Measurements from ENCODE around the gene ACP3.
"Not testable (repeated sequence)": the region's sequence is repeated elsewhere in the genome, so short reads cannot be mapped to it uniquely, and the experiment has no call there.

Gene ACP3

DNA sequence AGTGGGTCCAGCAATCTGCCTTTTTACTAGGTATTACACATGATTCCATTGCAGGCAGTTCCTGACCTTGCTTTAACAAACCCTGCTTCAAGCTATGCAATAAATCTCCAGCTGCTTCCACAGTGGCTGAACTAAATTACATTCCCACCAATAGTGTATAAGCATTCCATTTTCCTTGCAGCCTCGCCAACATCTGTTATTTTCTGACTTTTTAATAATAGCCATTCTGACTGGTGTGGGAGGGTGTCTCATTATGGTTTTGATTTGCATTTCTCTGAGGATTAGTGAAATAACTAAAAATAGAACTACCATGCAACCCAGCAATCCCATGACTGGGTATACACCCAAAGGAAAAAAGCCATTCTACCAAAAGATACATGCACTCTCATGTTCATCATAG is 63.7 kb downstream of the ACP3 start:
- TF ChIP-seq, protein P1, sequence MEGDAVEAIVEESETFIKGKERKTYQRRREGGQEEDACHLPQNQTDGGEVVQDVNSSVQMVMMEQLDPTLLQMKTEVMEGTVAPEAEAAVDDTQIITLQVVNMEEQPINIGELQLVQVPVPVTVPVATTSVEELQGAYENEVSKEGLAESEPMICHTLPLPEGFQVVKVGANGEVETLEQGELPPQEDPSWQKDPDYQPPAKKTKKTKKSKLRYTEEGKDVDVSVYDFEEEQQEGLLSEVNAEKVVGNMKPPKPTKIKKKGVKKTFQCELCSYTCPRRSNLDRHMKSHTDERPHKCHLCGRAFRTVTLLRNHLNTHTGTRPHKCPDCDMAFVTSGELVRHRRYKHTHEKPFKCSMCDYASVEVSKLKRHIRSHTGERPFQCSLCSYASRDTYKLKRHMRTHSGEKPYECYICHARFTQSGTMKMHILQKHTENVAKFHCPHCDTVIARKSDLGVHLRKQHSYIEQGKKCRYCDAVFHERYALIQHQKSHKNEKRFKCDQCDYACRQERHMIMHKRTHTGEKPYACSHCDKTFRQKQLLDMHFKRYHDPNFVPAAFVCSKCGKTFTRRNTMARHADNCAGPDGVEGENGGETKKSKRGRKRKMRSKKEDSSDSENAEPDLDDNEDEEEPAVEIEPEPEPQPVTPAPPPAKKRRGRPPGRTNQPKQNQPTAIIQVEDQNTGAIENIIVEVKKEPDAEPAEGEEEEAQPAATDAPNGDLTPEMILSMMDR (IDR thresholded peaks at IDR 0.05; ENCODE audit: borderline replicate concordance, insufficient read depth, low read depth, low read length): no peak

DNA sequence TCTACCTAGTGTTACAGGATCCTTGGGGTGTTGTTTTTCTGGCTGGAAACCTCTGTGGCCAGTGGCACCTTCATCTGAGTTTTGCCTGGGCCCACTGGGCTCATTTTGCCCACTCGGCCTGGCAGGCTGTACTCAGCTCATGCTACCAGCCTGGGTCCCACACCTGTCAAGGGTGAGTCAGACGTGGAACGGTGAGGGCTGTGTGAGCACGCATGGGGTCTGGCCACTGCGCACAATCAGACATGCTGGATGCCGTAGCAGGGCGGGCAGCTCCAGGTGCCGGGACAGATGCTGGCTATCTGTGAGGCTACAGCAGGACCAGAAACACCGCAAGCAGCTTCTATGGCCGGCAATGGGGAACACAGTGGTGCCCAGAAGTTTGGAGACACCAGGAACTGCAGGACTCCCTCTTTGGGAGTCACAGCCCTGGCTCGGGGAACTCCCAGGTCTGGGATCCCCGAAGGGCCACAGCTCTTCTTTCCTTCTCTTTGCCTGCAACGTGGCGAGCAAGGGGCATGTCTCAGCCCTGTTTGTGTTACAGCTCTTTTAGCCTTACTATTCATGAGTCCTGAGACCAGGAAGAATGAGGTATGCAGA is 64.2 kb downstream of the ACP3 start:
- H3K4me3 ChIP-seq (ENCODE audit: low read depth, low read length): no peak overlapping the region
- TF ChIP-seq, protein P1 (IDR thresholded peaks at IDR 0.05; ENCODE audit: borderline replicate concordance, insufficient read depth, low read depth, low read length): no peak

More for the DNA sequence above, 63.7 kb downstream of the ACP3 start:
- no peak overlapping the region for H3K4me3 ChIP-seq (ENCODE audit: low read depth, low read length)

DNA sequence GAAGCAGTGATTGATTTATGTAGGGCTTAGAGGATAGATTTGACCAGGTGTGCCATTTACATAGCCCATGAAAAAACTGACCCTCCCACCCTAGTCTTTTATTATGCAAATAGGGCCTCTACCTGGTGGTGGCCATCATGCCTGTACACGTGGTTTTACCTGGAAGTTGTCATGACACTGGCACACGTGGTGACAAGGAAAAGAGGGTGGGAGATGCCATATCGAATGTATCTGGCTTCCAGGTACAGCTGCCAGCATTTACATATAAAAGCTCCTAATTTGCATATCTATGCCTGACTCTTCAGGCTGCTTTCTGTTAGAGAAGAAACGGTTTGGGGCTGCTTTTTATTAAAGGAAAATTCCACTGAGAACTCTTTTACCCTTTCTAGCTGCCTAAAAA is 65.1 kb downstream of the ACP3 start:
- TF ChIP-seq, protein P1 (IDR thresholded peaks at IDR 0.05; ENCODE audit: borderline replicate concordance, insufficient read depth, low read depth, low read length): no peak
- no peak overlapping the region for H3K4me3 ChIP-seq (ENCODE audit: low read depth, low read length)

DNA sequence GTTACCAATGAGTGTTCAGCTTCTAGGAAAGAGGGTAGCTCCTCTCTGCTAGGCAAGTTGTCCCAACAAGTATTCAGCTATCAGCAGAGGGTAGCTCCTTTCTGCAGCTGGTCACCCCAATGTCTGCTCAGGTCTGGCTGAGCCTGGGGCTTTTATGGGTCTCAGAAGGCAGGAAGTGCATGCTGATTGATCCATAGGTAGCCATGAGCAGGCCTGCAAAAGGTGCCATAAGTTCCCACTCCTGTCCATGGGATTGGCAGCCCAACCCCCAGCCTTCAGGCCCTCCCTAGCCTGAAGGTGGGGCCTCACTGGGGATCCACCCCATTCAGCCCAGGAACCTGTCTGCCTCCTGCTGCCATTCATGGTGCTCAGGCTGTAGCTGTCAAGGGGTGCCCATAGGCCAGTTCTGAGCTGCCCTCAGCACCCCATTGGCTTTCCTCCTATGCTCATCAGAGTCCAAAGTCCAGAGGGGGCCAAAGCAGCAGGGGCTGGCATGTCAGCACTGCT is 65.5 kb downstream of the ACP3 start:
- TF ChIP-seq, protein P1 (IDR thresholded peaks at IDR 0.05; ENCODE audit: borderline replicate concordance, insufficient read depth, low read depth, low read length): no peak
- no peak overlapping the region for H3K4me3 ChIP-seq (ENCODE audit: low read depth, low read length)

DNA sequence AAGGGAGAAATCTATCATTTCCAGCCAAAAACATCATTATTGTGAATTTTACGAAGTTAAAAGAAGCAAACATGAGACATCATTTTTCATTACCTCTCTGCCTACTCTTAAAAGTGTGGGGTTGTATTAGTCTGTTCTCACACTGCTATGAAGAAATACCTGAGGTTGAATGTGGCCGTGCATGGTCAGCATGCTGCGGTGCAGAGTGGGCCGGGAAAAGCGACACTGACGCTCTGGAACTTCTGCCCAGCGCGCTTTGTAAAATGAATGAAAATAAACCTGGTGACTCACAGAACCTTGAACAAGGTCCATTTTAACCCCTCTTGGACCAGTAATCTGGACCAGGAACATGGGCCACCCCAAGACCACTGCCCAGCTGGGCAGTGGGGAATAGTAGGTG is 69.1 kb downstream of the ACP3 start:
- TF ChIP-seq, protein P1 (IDR thresholded peaks at IDR 0.05; ENCODE audit: borderline replicate concordance, insufficient read depth, low read depth, low read length): no peak

DNA sequence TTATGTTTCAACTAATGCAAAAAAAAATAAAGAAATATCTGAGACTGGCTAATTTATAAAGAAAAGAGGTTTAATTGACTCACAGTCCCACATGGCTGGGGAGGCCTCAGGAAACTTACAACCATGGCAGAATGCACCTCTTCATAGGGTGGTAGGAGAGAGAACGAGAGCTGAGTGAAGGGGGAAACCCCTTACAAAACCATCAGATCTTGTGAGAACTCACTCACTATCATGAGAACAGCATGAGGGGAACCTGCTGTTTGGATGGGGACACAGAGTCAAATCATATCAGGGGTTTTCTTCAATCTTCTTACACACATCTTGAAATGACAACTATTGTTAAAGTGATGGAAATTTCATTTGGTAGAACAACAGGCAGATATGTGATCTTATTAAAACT is 75.5 kb downstream of the ACP3 start:
- H3K4me3 ChIP-seq (ENCODE audit: low read depth, low read length): not testable (repeated sequence)

More for the DNA sequence above, 69.1 kb downstream of the ACP3 start:
- no peak overlapping the region for H3K4me3 ChIP-seq (ENCODE audit: low read depth, low read length)

DNA sequence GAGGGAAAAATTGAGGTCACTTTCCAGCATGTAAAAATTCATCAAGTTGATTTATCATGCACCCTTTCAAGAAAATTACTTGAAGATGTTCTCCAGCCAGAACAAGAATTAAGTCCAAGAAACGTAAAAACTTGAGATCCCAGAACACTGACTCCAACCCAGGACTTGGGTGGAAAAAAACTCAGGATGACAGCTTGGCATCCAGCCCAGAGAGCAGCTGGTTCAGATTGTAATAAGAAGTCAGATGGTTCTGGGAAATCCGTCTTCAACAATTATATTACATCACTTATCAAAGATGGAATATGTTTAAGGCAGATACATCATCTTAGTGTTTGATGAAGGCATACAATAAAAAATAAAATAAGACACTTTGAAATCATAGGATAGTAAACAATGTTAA is 77.1 kb downstream of the ACP3 start:
- TF ChIP-seq, protein P1 (IDR thresholded peaks at IDR 0.05; ENCODE audit: borderline replicate concordance, insufficient read depth, low read depth, low read length): no peak
- H3K4me3 ChIP-seq (ENCODE audit: low read depth, low read length): no peak overlapping the region

All from GM12875 (cell line).